Upper lobe of left lung (tissue), 6 donors: Measurements from ENCODE around the gene HTR2C. TPM values are rescaled to one million over a fixed set of nuclear protein-coding genes. Genes with fewer than 3 reads are reported as not detected.
"Not testable (repeated sequence)": the region's sequence is repeated elsewhere in the genome, so short reads cannot be mapped to it uniquely, and the experiment has no call there.

ENCODE experiments used
- ATAC-seq, 2 donors: fragments of 200-7000 bp; cut with Tn5 transposase; one replicate each; pipeline ENCODE4 v1.9.1; 2022; ENCODE audit warnings: mild to moderate bottlenecking in 2 of 2, moderate library complexity in 2 of 2; ENCODE audit not compliant: low FRiP score in 2 of 2
- DNase-seq, 2 donors: peaks; one replicate each; pipeline ENCODE4 v3.0.0-alpha.2; 2019 to 2020
- H3K27ac ChIP-seq, 4 donors: fragments of 200-600 bp; sonication (generic); one replicate each; pipeline ENCODE4 v1.5.1; 2016 to 2019
- H3K27me3 ChIP-seq, 4 donors: fragments of 200-600 bp; sonication (generic); one replicate each; pipeline ENCODE4 v1.5.1; 2017 to 2019
- H3K36me3 ChIP-seq, 4 donors: fragments of 200-600 bp; sonication (generic); one replicate each; pipeline ENCODE4 v1.5.1; 2016 to 2019
- H3K4me1 ChIP-seq, 4 donors: fragments of 200-600 bp; sonication (generic); one replicate each; pipeline ENCODE4 v1.5.1; 2018 to 2019
- H3K4me3 ChIP-seq, 4 donors: fragments of 200-600 bp; sonication (generic); one replicate each; pipeline ENCODE4 v1.5.1; 2017 to 2019; ENCODE audit warnings: mild to moderate bottlenecking in 2 of 4, moderate library complexity in 1 of 4
- H3K9me3 ChIP-seq, 4 donors: fragments of 200-600 bp; sonication (generic); one replicate each; pipeline ENCODE4 v1.5.1; 2018 to 2019
- CTCF ChIP-seq, 6 experiments: fragments of 450-650 bp in 4 of 6; fragments of 200-600 bp in 2 of 6; sonication (generic) in 2 of 6; IDR thresholded peaks; one replicate each; pipeline ENCODE4 v1.5.1; 2016 to 2019; ENCODE audit warnings: antibody characterized with exemption in 6 of 6
- EP300 ChIP-seq, 4 donors: sonication (generic); formaldehyde crosslinking; IDR thresholded peaks; one replicate each; pipeline ENCODE4 v1.5.1; 2017; ENCODE audit warnings: antibody characterized with exemption in 4 of 4, control low read depth in 2 of 4
- POLR2A ChIP-seq, 4 donors: fragments of 450-650 bp; IDR thresholded peaks; one replicate each; pipeline ENCODE4 v1.5.1; 2016 to 2017; ENCODE audit warnings: antibody characterized with exemption in 4 of 4, mild to moderate bottlenecking in 2 of 4
- POLR2AphosphoS5 ChIP-seq, 2 donors: sonication (generic); formaldehyde crosslinking; IDR thresholded peaks; one replicate each; pipeline ENCODE4 v1.5.1; 2017; ENCODE audit warnings: antibody characterized with exemption in 2 of 2
- WGBS, 2 donors: methylation state at CpG; one replicate each; pipeline ENCODE4 v1.1.5; 2017 to 2018; 5-methylcytosine and 5-hydroxymethylcytosine counted together
- total RNA-seq, 6 donors: library from RNA; depleted of rRNA in 4 of 6; stranded (reverse); fragments of >200 nt in 4 of 6; gene quantifications; one replicate each; pipeline versions ENCODE4 v1.1.0 to v1.2.1, GENCODE V29; 2016 to 2021
- donor health status: DM: no; HTN: no; CAD: no; lungs with moderate emphysema.
- donor health status: DM: no; HTN: yes; CAD: no; lungs with severe emphysema.

Gene HTR2C
- total RNA-seq, 6 donors from 2014 or later = not detected

GRCh38 chrX:114599911-114600310 lies 16.0 kb downstream of the HTR2C start:
- no peak for ATAC-seq
- H3K36me3 ChIP-seq = no peaks in the 10 kb centered on the region
- no peak for TF ChIP-seq POLR2A (IDR thresholded peaks at IDR 0.05)
- no peak for TF ChIP-seq CTCF (IDR thresholded peaks at IDR 0.05)
- TF ChIP-seq EP300 (IDR thresholded peaks at IDR 0.05) = no peak
- TF ChIP-seq POLR2AphosphoS5 (IDR thresholded peaks at IDR 0.05) = no peak
- no peak for DNase-seq
- no peaks in the 10 kb centered on the region for H3K27me3 ChIP-seq
- no peaks in the 10 kb centered on the region for H3K4me1 ChIP-seq
- WGBS, 2 donors = 47 to 50% methylated on average over 4 of the region's 4 CpGs
- no peaks in the 10 kb centered on the region for H3K9me3 ChIP-seq
- no peak overlapping the region for H3K27ac ChIP-seq
- H3K4me3 ChIP-seq = no peak overlapping the region

GRCh38 chrX:114606619-114607018 lies 22.7 kb downstream of the HTR2C start:
- not testable (repeated sequence) for H3K27me3 ChIP-seq, H3K4me3 ChIP-seq, DNase-seq, H3K36me3 ChIP-seq, H3K27ac ChIP-seq, ATAC-seq, H3K9me3 ChIP-seq, H3K4me1 ChIP-seq
- 77 to 83% methylated on average over 8 to 9 of the region's 10 CpGs for WGBS, 2 donors

DNA sequence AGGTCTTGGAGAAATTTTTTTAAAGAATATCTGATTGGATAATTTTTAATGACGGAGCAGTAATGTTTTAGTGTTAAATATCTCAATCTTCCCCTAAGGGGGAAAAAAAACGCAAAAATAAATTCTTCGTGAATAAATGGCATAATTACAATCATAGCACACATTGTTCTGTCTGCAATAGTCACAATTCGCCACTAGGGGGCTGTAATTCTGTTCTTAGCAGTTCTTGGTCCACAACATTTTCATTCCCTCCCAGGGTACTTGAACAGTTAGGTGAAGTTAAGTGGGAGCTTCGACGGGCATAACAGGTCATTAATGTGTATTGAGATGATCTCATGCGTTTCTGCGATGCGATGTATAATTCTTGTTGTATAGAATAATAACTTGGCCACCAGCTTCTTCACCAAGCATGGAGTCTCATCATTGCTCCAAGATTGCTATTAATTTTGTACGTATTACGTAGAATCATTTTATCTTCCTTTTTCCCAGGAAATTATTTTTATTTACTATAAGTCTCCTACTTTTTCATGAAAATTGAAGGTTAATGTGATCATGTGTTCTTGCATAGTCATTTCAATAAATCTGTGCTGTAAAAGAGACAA lies 27.2 kb downstream of the HTR2C start:
- ATAC-seq = no peak
- Histone ChIP-seq H3K27me3 (no peaks in the 10 kb centered on the region), H3K27ac (no peak overlapping the region), H3K4me1 (no peaks in the 10 kb centered on the region), H3K4me3 (no peak overlapping the region), H3K9me3 (no peaks in the 10 kb centered on the region), H3K36me3 (no peaks in the 10 kb centered on the region)
- TF ChIP-seq POLR2AphosphoS5 (IDR thresholded peaks at IDR 0.05) (no peak), CTCF (IDR thresholded peaks at IDR 0.05) (peak; percentile 39 to 83 (median 58))
- 42 to 51% methylated on average over 11 of the region's 11 CpGs for WGBS, 2 donors
- DNase-seq = no peak

- no peak for ATAC-seq
- no peak for TF ChIP-seq CTCF (IDR thresholded peaks at IDR 0.05)
- no peak for TF ChIP-seq POLR2AphosphoS5 (IDR thresholded peaks at IDR 0.05)
- no peak for TF ChIP-seq POLR2A (IDR thresholded peaks at IDR 0.05)
- no peak for TF ChIP-seq EP300 (IDR thresholded peaks at IDR 0.05)
- no peak for DNase-seq
- no peak overlapping the region for H3K4me3 ChIP-seq
- H3K4me1 ChIP-seq = no peaks in the 10 kb centered on the region
- H3K9me3 ChIP-seq = no peaks in the 10 kb centered on the region
- H3K27me3 ChIP-seq = no peaks in the 10 kb centered on the region
- no peak overlapping the region for H3K27ac ChIP-seq
- no peaks in the 10 kb centered on the region for H3K36me3 ChIP-seq
Observed at GRCh38 chrX:114615765-114616164, 31.9 kb downstream of the HTR2C start.

GRCh38 chrX:114619874-114620273 lies 36.0 kb downstream of the HTR2C start:
- no peaks in the 10 kb centered on the region for H3K4me1 ChIP-seq
- no peak for ATAC-seq
- TF ChIP-seq EP300 (IDR thresholded peaks at IDR 0.05) = no peak
- TF ChIP-seq CTCF (IDR thresholded peaks at IDR 0.05) = peak in 4 of 6 experiments; percentile 25 to 50 (median 32)
- no peak overlapping the region for H3K4me3 ChIP-seq
- H3K27me3 ChIP-seq = no peaks in the 10 kb centered on the region
- no peaks in the 10 kb centered on the region for H3K36me3 ChIP-seq
- no peak overlapping the region for H3K27ac ChIP-seq
- H3K9me3 ChIP-seq = no peaks in the 10 kb centered on the region
- WGBS, 2 donors = 64 to 72% methylated on average over 2 of the region's 2 CpGs
- no peak for DNase-seq
